Rectal smooth muscle tissue (tissue), 1 donor: ENCODE results near the gene DOP1A.
A peak's percentile ranks its signal among the peaks of the same experiment; 100 is the strongest.

Source experiments
- H3K27ac ChIP-seq: one replicate; pipeline ENCODE4 v1.7.0; 2013; ENCODE audit warnings: low read depth, low read length, inconsistent platforms
- H3K27me3 ChIP-seq: one replicate; pipeline ENCODE4 v1.7.0; 2013; ENCODE audit warnings: low read length; ENCODE audit not compliant: control insufficient read depth, insufficient read depth
- H3K36me3 ChIP-seq: one replicate; pipeline ENCODE4 v1.7.0; 2013; ENCODE audit warnings: low read length; ENCODE audit not compliant: control insufficient read depth, insufficient read depth
- H3K4me1 ChIP-seq: one replicate; pipeline ENCODE4 v1.7.0; 2013; ENCODE audit warnings: low read length; ENCODE audit not compliant: control insufficient read depth, insufficient read depth
- H3K4me3 ChIP-seq: one replicate; pipeline ENCODE4 v1.7.0; 2013; ENCODE audit warnings: low read length
- H3K9ac ChIP-seq: one replicate; pipeline ENCODE4 v1.7.0; 2013; ENCODE audit warnings: low read length

DOP1A gene

GRCh38 chr6:83061190-83061589, 6.3 kb upstream of the DOP1A start:
- Histone ChIP-seq H3K9ac (no peak overlapping the region), H3K4me1 (no peaks in the 10 kb centered on the region), H3K27ac (no peak overlapping the region), H3K36me3 (no peaks in the 10 kb centered on the region), H3K27me3 (no peaks in the 10 kb centered on the region), H3K4me3 (no peak overlapping the region)

- H3K4me1 ChIP-seq = no peaks in the 10 kb centered on the region
Measured at GRCh38 chr6:83062225-83062624, 5.2 kb upstream of the DOP1A start.

GRCh38 chr6:83065511-83066192, 1.8 kb upstream of the DOP1A start, which contains the start of gene UBE3D:
Gene UBE3D, minus strand, starts transcription at chr6:83065841. Its CDS starts 123 bp downstream, at chr6:83065718.
- no peaks in the 10 kb centered on the region for H3K27me3 ChIP-seq
- H3K4me3 ChIP-seq = peak within 1 kb of the TSS; percentile 83
- H3K36me3 ChIP-seq = no peaks in the 10 kb centered on the region
- H3K4me1 ChIP-seq = peaks cover 8% of the 10 kb centered on the region
- no peak within 1 kb of the TSS for H3K27ac ChIP-seq
- H3K9ac ChIP-seq = peak within 1 kb of the TSS; percentile 53

More at GRCh38 chr6:83062225-83062624, 5.2 kb upstream of the DOP1A start:
- Histone ChIP-seq H3K27me3 (no peaks in the 10 kb centered on the region), H3K4me3 (no peak overlapping the region), H3K9ac (no peak overlapping the region), H3K27ac (no peak overlapping the region), H3K36me3 (no peaks in the 10 kb centered on the region)

GRCh38 chr6:83068616-83069015, 1.1 kb downstream of the DOP1A start:
- H3K27me3 ChIP-seq = no peaks in the 10 kb centered on the region
- no peaks in the 10 kb centered on the region for H3K36me3 ChIP-seq
- H3K9ac ChIP-seq = no peak overlapping the region
- H3K4me3 ChIP-seq = peak overlapping the region; percentile 98
- no peak overlapping the region for H3K27ac ChIP-seq
- H3K4me1 ChIP-seq = peaks cover 8% of the 10 kb centered on the region

GRCh38 chr6:83069633-83070032, 2.2 kb downstream of the DOP1A start:
- Histone ChIP-seq H3K4me3 (no peak overlapping the region), H3K4me1 (peaks cover 8% of the 10 kb centered on the region), H3K36me3 (no peaks in the 10 kb centered on the region), H3K9ac (no peak overlapping the region), H3K27me3 (no peaks in the 10 kb centered on the region), H3K27ac (no peak overlapping the region)

- Histone ChIP-seq H3K4me1 (peaks cover 8% of the 10 kb centered on the region), H3K4me3 (no peak overlapping the region), H3K27me3 (no peaks in the 10 kb centered on the region), H3K36me3 (no peaks in the 10 kb centered on the region), H3K27ac (no peak overlapping the region), H3K9ac (no peak overlapping the region)
Measured at GRCh38 chr6:83071023-83071422, 3.6 kb downstream of the DOP1A start.

GRCh38 chr6:83071707-83072106, 4.2 kb downstream of the DOP1A start:
- Histone ChIP-seq H3K9ac (no peak overlapping the region), H3K27me3 (no peaks in the 10 kb centered on the region), H3K4me1 (peaks cover 8% of the 10 kb centered on the region), H3K27ac (no peak overlapping the region), H3K4me3 (no peak overlapping the region), H3K36me3 (no peaks in the 10 kb centered on the region)

GRCh38 chr6:83072726-83073125, 5.3 kb downstream of the DOP1A start:
- Histone ChIP-seq H3K36me3 (no peaks in the 10 kb centered on the region), H3K27me3 (no peaks in the 10 kb centered on the region), H3K4me1 (peaks cover 8% of the 10 kb centered on the region), H3K4me3 (no peak overlapping the region), H3K9ac (no peak overlapping the region), H3K27ac (no peak overlapping the region)

GRCh38 chr6:83073615-83074014, 6.1 kb downstream of the DOP1A start:
- Histone ChIP-seq H3K27ac (no peak overlapping the region), H3K27me3 (no peaks in the 10 kb centered on the region), H3K4me1 (peaks cover 1% of the 10 kb centered on the region), H3K4me3 (no peak overlapping the region), H3K36me3 (no peaks in the 10 kb centered on the region), H3K9ac (no peak overlapping the region)

- H3K27ac ChIP-seq = no peak overlapping the region
- no peaks in the 10 kb centered on the region for H3K27me3 ChIP-seq
- no peaks in the 10 kb centered on the region for H3K4me1 ChIP-seq
- H3K36me3 ChIP-seq = no peaks in the 10 kb centered on the region
- no peak overlapping the region for H3K4me3 ChIP-seq
- H3K9ac ChIP-seq = no peak overlapping the region
Measured at GRCh38 chr6:83083476-83083875, 16.0 kb downstream of the DOP1A start.

GRCh38 chr6:83086751-83087150, 19.3 kb downstream of the DOP1A start:
- Histone ChIP-seq H3K27me3 (no peaks in the 10 kb centered on the region), H3K27ac (no peak overlapping the region), H3K4me3 (no peak overlapping the region), H3K9ac (no peak overlapping the region), H3K4me1 (no peaks in the 10 kb centered on the region), H3K36me3 (no peaks in the 10 kb centered on the region)

- H3K9ac ChIP-seq = no peak overlapping the region
- H3K36me3 ChIP-seq = no peaks in the 10 kb centered on the region
- no peak overlapping the region for H3K27ac ChIP-seq
- peaks cover 3% of the 10 kb centered on the region for H3K4me1 ChIP-seq
- no peaks in the 10 kb centered on the region for H3K27me3 ChIP-seq
- no peak overlapping the region for H3K4me3 ChIP-seq
Measured at GRCh38 chr6:83092756-83093399, 25.4 kb downstream of the DOP1A start.

GRCh38 chr6:83096791-83097190, 29.3 kb downstream of the DOP1A start:
- Histone ChIP-seq H3K27ac (no peak overlapping the region), H3K36me3 (no peaks in the 10 kb centered on the region), H3K9ac (no peak overlapping the region), H3K4me3 (no peak overlapping the region), H3K4me1 (peaks cover 3% of the 10 kb centered on the region), H3K27me3 (no peaks in the 10 kb centered on the region)
